Measurements from ENCODE around the gene ROR1. TPM values are rescaled to one million over a fixed set of nuclear protein-coding genes. Genes with fewer than 3 reads are reported as not detected.

The ROR1 gene
- total RNA-seq, 1 donor from 2014 or later = 30.3 TPM

GRCh38 chr1:64093941-64094340, 320.1 kb downstream of the ROR1 start:
- peak overlapping the region; percentile 4 for H3K9ac ChIP-seq
- H3K4me1 ChIP-seq = peaks cover 17% of the 10 kb centered on the region
- no peak overlapping the region for H3K27ac Mint-ChIP-seq
- no peak for TF ChIP-seq EZH2 (IDR thresholded peaks at IDR 0.05)
- TF ChIP-seq, protein P1, sequence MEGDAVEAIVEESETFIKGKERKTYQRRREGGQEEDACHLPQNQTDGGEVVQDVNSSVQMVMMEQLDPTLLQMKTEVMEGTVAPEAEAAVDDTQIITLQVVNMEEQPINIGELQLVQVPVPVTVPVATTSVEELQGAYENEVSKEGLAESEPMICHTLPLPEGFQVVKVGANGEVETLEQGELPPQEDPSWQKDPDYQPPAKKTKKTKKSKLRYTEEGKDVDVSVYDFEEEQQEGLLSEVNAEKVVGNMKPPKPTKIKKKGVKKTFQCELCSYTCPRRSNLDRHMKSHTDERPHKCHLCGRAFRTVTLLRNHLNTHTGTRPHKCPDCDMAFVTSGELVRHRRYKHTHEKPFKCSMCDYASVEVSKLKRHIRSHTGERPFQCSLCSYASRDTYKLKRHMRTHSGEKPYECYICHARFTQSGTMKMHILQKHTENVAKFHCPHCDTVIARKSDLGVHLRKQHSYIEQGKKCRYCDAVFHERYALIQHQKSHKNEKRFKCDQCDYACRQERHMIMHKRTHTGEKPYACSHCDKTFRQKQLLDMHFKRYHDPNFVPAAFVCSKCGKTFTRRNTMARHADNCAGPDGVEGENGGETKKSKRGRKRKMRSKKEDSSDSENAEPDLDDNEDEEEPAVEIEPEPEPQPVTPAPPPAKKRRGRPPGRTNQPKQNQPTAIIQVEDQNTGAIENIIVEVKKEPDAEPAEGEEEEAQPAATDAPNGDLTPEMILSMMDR (IDR thresholded peaks at IDR 0.05) = no peak
- no peak overlapping the region for H3K4me3 ChIP-seq
- H3K27ac ChIP-seq = no peak overlapping the region
- H3K4me1 Mint-ChIP-seq = peaks cover 21% of the 10 kb centered on the region
- peaks cover 5% of the 10 kb centered on the region for H3F3A ChIP-seq (ENCODE audit: low read depth)
- no peaks in the 10 kb centered on the region for H3K9me3 Mint-ChIP-seq
- no peak overlapping the region for H3K4me3 Mint-ChIP-seq
- no peaks in the 10 kb centered on the region for H3K27me3 ChIP-seq
- no peaks in the 10 kb centered on the region for H3K27me3 Mint-ChIP-seq (ENCODE audit: insufficient read depth, low read depth)
- H3K9me3 ChIP-seq (ENCODE audit: low read depth) = no peaks in the 10 kb centered on the region
- peaks cover 36% of the 10 kb centered on the region for H3K79me2 ChIP-seq (ENCODE audit: low read depth)
- no peaks in the 10 kb centered on the region for H4K20me1 ChIP-seq (ENCODE audit: low read depth)
- no peak for DNase-seq (ENCODE audit: low spot score)
- peaks cover 5% of the 10 kb centered on the region for H3K36me3 Mint-ChIP-seq
- H2AFZ ChIP-seq (replicated peaks) = no peak overlapping the region
- H3K36me3 ChIP-seq = no peaks in the 10 kb centered on the region
- peak overlapping the region; percentile 17 for H3K4me2 ChIP-seq

DNA sequence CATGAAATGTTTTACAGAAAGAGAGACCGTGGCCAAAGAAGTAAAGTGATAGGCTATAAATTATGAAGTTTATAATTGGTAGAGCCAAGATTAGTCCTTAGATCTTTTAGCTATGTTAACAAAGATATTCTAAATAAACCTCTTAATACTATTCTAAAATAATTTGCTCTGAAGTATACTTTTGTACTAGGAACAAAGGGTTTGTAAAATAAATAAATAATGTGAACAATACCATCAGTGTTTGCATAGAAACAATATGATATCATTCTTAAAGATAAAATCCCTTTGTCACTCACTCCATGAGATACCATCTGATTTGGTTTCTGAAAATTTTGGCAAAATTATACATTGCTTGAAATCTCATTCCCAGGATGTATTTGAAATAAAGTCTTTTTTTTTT, 322.0 kb downstream of the ROR1 start:
- Mint-ChIP-seq H3K9me3 (no peaks in the 10 kb centered on the region), H3K27me3 (ENCODE audit: insufficient read depth, low read depth) (no peaks in the 10 kb centered on the region), H3K4me1 (peaks cover 23% of the 10 kb centered on the region), H3K36me3 (no peaks in the 10 kb centered on the region), H3K27ac (no peak overlapping the region), H3K4me3 (no peak overlapping the region)
- Histone ChIP-seq H3K9ac (no peak overlapping the region), H3K4me3 (no peak overlapping the region), H3K4me1 (peaks cover 17% of the 10 kb centered on the region), H3K27ac (no peak overlapping the region), H3F3A (ENCODE audit: low read depth) (peaks cover 5% of the 10 kb centered on the region), H3K79me2 (ENCODE audit: low read depth) (peaks cover 38% of the 10 kb centered on the region), H3K27me3 (no peaks in the 10 kb centered on the region), H3K36me3 (no peaks in the 10 kb centered on the region), H2AFZ (replicated peaks) (no peak overlapping the region), H3K4me2 (no peak overlapping the region), H3K9me3 (ENCODE audit: low read depth) (no peaks in the 10 kb centered on the region), H4K20me1 (ENCODE audit: low read depth) (no peaks in the 10 kb centered on the region)
- TF ChIP-seq EZH2phosphoT487 (IDR thresholded peaks at IDR 0.05) = no peak
- TF ChIP-seq, protein P1 (IDR thresholded peaks at IDR 0.05) = no peak
- TF ChIP-seq EZH2 (IDR thresholded peaks at IDR 0.05) = no peak
- no peak for DNase-seq (ENCODE audit: low spot score)

DNA sequence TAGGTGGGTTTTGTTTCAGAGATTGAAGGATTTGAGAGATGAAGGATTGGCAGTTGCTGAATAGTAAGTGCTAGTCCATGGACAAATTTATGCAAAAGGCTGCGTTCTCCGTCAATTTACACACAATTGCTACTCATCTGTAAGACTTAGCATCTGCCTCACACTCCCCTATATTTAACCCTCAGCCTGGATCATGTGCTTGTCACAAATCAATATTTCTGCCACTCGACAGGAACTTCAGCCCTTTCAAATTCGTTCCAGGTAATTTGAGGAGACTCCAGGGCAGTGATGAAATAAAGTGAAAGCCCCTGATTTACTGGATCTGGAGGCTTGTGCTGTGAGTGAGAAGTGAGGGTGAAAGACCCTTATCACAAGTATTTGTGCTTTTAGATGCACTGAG, 324.0 kb downstream of the ROR1 start:
- TF ChIP-seq EZH2phosphoT487 (IDR thresholded peaks at IDR 0.05) = no peak
- TF ChIP-seq, protein P1 (IDR thresholded peaks at IDR 0.05) = no peak
- TF ChIP-seq EZH2 (IDR thresholded peaks at IDR 0.05) = no peak
- Histone ChIP-seq H3K9me3 (ENCODE audit: low read depth) (no peaks in the 10 kb centered on the region), H3K4me3 (no peak overlapping the region), H3F3A (ENCODE audit: low read depth) (peaks cover under 1% of the 10 kb centered on the region), H3K4me1 (peaks cover 22% of the 10 kb centered on the region), H3K27me3 (no peaks in the 10 kb centered on the region), H3K9ac (no peak overlapping the region), H3K36me3 (no peaks in the 10 kb centered on the region), H4K20me1 (ENCODE audit: low read depth) (peaks cover 11% of the 10 kb centered on the region), H3K27ac (peak overlapping the region; percentile 13), H3K79me2 (ENCODE audit: low read depth) (peaks cover 39% of the 10 kb centered on the region), H3K4me2 (no peak overlapping the region), H2AFZ (replicated peaks) (no peak overlapping the region)
- Mint-ChIP-seq H3K4me1 (peaks cover 30% of the 10 kb centered on the region), H3K36me3 (no peaks in the 10 kb centered on the region), H3K9me3 (no peaks in the 10 kb centered on the region), H3K27me3 (ENCODE audit: insufficient read depth, low read depth) (no peaks in the 10 kb centered on the region), H3K4me3 (no peak overlapping the region), H3K27ac (no peak overlapping the region)
- no peak for DNase-seq (ENCODE audit: low spot score)

Measured in neural progenitor cell (in vitro differentiated cells).